Chondrocyte (in vitro differentiated cells): Measurements from ENCODE around the gene PROM1. TPM values are rescaled to one million over a fixed set of nuclear protein-coding genes. Genes with fewer than 3 reads are reported as not detected.

ENCODE experiments used
- DNase-seq: peaks from one replicate; pipeline ENCODE4 v3.0.0; 2021; ENCODE audit warnings: mixed read lengths, low spot score
- H3K27ac Mint-ChIP-seq: one replicate; pipeline ENCODE4 v1.8.0; 2021; ENCODE audit warnings: mild to moderate bottlenecking, moderate library complexity, mixed read lengths; ENCODE audit not compliant: unreplicated experiment
- H3K27me3 Mint-ChIP-seq: 2 replicates; pipeline ENCODE4 v1.8.0; 2021; ENCODE audit warnings: low read depth, mixed read lengths
- H3K36me3 Mint-ChIP-seq: 2 replicates; pipeline ENCODE4 v1.8.0; 2021; ENCODE audit warnings: low read depth, mixed read lengths
- H3K4me1 Mint-ChIP-seq: 2 replicates; pipeline ENCODE4 v1.8.0; 2021; ENCODE audit warnings: low read depth, mild to moderate bottlenecking, mixed read lengths
- H3K4me3 Mint-ChIP-seq: one replicate; pipeline ENCODE4 v1.8.0; 2021; ENCODE audit warnings: mild to moderate bottlenecking, moderate library complexity, mixed read lengths; ENCODE audit not compliant: unreplicated experiment
- H3K9me3 Mint-ChIP-seq: 2 replicates; pipeline ENCODE4 v1.8.0; 2021; ENCODE audit warnings: low read depth, mixed read lengths
- CTCF ChIP-seq: fragments of 200-600 bp; sonication (generic); IDR thresholded peaks from 2 replicates; pipeline ENCODE4 v1.5.0; 2021; ENCODE audit warnings: antibody characterized with exemption, mild to moderate bottlenecking, moderate library complexity
- total RNA-seq: library from RNA; stranded (reverse); gene quantifications from 3 replicates; pipeline ENCODE4 v1.2.1, GENCODE V29; 2021

Gene PROM1
- total RNA-seq, 1 donor from 2014 or later: 0.10 TPM

GRCh38 chr4:15961781-15962510 is 121.9 kb downstream of the PROM1 start:
- H3K27ac Mint-ChIP-seq: no peak overlapping the region
- peaks cover 15% of the 10 kb centered on the region for H3K27me3 Mint-ChIP-seq
- peaks cover 10% of the 10 kb centered on the region for H3K9me3 Mint-ChIP-seq
- no peak for TF ChIP-seq CTCF
- H3K4me1 Mint-ChIP-seq: peaks cover 8% of the 10 kb centered on the region
- peaks cover 6% of the 10 kb centered on the region for H3K36me3 Mint-ChIP-seq
- DNase-seq: no peak
- H3K4me3 Mint-ChIP-seq: no peak overlapping the region

- Mint-ChIP-seq H3K4me3 (no peak overlapping the region), H3K4me1 (peaks cover 8% of the 10 kb centered on the region), H3K27me3 (peaks cover 7% of the 10 kb centered on the region), H3K9me3 (no peaks in the 10 kb centered on the region), H3K36me3 (no peaks in the 10 kb centered on the region), H3K27ac (no peak overlapping the region)
- DNase-seq: no peak
- TF ChIP-seq CTCF: no peak
Measured at GRCh38 chr4:15958562-15958961, 125.3 kb downstream of the PROM1 start.

- H3K27ac Mint-ChIP-seq: no peak overlapping the region
Measured at GRCh38 chr4:15956179-15956850, 127.5 kb downstream of the PROM1 start.

GRCh38 chr4:15955670-15956069 is 128.2 kb downstream of the PROM1 start:
- DNase-seq: no peak
- Mint-ChIP-seq H3K4me1 (no peaks in the 10 kb centered on the region), H3K27me3 (peaks cover 4% of the 10 kb centered on the region), H3K36me3 (no peaks in the 10 kb centered on the region), H3K4me3 (no peak overlapping the region), H3K9me3 (no peaks in the 10 kb centered on the region), H3K27ac (no peak overlapping the region)
- no peak for TF ChIP-seq CTCF

More at GRCh38 chr4:15956179-15956850, 127.5 kb downstream of the PROM1 start:
- no peaks in the 10 kb centered on the region for H3K9me3 Mint-ChIP-seq
- H3K27me3 Mint-ChIP-seq: peaks cover 5% of the 10 kb centered on the region
- DNase-seq: no peak
- TF ChIP-seq CTCF: peak; percentile 94
- H3K4me3 Mint-ChIP-seq: no peak overlapping the region
- H3K4me1 Mint-ChIP-seq: no peaks in the 10 kb centered on the region
- H3K36me3 Mint-ChIP-seq: no peaks in the 10 kb centered on the region

- Mint-ChIP-seq H3K9me3 (no peaks in the 10 kb centered on the region), H3K4me1 (no peaks in the 10 kb centered on the region)
Measured at GRCh38 chr4:15953625-15954024, 130.2 kb downstream of the PROM1 start.

More at GRCh38 chr4:15953625-15954024, 130.2 kb downstream of the PROM1 start:
- TF ChIP-seq CTCF: no peak
- Mint-ChIP-seq H3K27me3 (peaks cover 1% of the 10 kb centered on the region), H3K27ac (no peak overlapping the region), H3K36me3 (no peaks in the 10 kb centered on the region), H3K4me3 (no peak overlapping the region)
- no peak for DNase-seq
